PFSK-1 (cell line): ENCODE measurements around the gene BBIP1.

ENCODE experiments used
- FOXP2 ChIP-seq: optimal IDR thresholded peaks from 2 replicates; pipeline ENCODE3; 2011; ENCODE audit warnings: borderline replicate concordance, control low read depth, inconsistent platforms; ENCODE audit not compliant: insufficient read depth; ENCODE audit errors: extremely low read length, extremely low read depth
- POLR2AphosphoS5 ChIP-seq: IDR thresholded peaks from 2 replicates; pipeline ENCODE4 v1.6.1; 2012; ENCODE audit warnings: low read depth, mild to moderate bottlenecking, control low read depth, low read length, moderate library complexity
- SIN3A ChIP-seq: IDR thresholded peaks from 2 replicates; pipeline ENCODE4 v1.6.1; 2012; ENCODE audit warnings: mild to moderate bottlenecking, low read length, moderate library complexity, borderline replicate concordance; ENCODE audit not compliant: insufficient read depth
- TAF1 ChIP-seq: IDR thresholded peaks from 2 replicates; pipeline ENCODE4 v1.6.1; 2012; ENCODE audit warnings: low read length, control low read depth, borderline replicate concordance; ENCODE audit not compliant: insufficient read depth
- TF ChIP-seq, protein P1 (sequence below), 2 experiments: IDR thresholded peaks; 2 replicates each; pipeline versions ENCODE4 v1.6.1 to v1.8.0; 2011 to 2012; ENCODE audit warnings: low read depth in 2 of 2, low read length in 2 of 2, control low read depth in 1 of 2, inconsistent platforms in 1 of 2, mild to moderate bottlenecking in 1 of 2, moderate library complexity in 1 of 2; ENCODE audit not compliant: insufficient read depth in 1 of 2

The BBIP1 gene

DNA sequence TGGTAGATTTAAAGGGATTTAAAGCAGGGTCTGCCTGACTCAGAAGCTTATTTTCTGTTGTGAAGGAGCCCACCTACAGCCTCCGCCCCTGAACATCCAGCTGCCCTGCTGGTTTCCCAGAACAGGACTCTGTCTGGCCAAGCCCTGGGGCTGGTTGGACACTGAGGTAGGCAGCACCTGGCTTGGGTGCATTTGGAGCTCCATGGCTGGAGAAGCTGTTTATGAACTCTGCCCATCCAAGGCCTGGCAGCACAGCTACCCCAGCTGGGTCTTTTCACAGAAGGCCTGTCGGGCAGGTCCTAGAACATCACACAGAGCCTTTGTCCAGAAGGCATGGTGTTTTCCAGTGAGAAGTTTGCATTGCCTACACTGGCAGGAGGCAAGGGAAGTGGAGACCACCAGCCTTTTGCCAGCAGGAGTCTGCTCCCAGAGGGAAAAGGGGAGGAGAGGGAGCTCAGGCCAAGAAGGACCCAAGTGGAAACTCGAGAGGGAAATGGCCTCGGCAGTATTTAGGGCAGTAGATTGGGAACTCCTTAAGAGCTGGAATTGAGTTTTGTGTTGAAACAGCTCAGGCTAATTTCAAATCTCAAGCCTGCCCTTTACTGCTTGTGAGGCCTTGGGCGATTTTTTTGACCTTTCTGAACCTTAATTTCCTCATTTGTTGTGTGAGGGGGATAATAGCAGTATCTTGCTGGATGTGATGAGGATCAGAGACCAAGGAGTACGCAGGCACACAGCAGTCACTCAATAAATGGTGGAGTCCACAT, 59.6 kb downstream of the BBIP1 start:
- TF ChIP-seq, protein P1, sequence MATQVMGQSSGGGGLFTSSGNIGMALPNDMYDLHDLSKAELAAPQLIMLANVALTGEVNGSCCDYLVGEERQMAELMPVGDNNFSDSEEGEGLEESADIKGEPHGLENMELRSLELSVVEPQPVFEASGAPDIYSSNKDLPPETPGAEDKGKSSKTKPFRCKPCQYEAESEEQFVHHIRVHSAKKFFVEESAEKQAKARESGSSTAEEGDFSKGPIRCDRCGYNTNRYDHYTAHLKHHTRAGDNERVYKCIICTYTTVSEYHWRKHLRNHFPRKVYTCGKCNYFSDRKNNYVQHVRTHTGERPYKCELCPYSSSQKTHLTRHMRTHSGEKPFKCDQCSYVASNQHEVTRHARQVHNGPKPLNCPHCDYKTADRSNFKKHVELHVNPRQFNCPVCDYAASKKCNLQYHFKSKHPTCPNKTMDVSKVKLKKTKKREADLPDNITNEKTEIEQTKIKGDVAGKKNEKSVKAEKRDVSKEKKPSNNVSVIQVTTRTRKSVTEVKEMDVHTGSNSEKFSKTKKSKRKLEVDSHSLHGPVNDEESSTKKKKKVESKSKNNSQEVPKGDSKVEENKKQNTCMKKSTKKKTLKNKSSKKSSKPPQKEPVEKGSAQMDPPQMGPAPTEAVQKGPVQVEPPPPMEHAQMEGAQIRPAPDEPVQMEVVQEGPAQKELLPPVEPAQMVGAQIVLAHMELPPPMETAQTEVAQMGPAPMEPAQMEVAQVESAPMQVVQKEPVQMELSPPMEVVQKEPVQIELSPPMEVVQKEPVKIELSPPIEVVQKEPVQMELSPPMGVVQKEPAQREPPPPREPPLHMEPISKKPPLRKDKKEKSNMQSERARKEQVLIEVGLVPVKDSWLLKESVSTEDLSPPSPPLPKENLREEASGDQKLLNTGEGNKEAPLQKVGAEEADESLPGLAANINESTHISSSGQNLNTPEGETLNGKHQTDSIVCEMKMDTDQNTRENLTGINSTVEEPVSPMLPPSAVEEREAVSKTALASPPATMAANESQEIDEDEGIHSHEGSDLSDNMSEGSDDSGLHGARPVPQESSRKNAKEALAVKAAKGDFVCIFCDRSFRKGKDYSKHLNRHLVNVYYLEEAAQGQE (IDR thresholded peaks at IDR 0.05; ENCODE audit: insufficient read depth in 1 of 2, low read depth in 2 of 2, low read length in 2 of 2) = no peak
- TF ChIP-seq SIN3A (no peak), FOXP2 (no peak), POLR2AphosphoS5 (no peak), TAF1 (no peak)

DNA sequence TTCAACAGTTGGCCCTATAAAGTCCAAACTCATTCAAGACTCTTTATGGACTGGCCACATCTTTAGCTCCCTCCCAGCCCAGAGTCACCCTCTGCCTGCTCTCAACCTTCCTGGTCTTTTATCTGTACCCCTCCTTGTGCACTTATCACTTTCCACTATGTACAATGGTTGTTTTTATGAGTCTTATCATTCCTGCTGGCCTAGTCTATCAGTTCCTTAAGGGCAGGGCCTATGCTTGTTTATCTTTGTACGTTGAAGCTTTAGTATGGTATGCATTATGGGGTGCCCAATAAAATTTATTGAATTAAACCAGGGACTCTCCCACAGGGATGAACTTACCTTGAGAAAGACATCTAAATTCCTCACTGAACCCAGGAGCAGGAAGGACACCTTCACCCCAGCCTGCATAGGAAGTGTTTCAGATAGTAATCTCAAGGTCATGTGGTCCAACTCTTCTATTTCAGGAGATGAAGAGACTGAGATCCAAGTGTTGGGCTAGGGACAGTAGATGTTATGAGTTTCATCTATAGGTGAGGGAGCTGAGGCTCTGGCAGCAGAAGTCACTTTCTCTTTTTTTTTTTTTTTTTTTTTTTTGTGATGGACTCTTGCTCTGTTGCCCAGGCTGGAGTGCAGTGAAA, 60.6 kb downstream of the BBIP1 start:
- no peak for TF ChIP-seq FOXP2
- TF ChIP-seq SIN3A = no peak
- TF ChIP-seq TAF1 = no peak
- TF ChIP-seq, protein P1 (IDR thresholded peaks at IDR 0.05; ENCODE audit: insufficient read depth in 1 of 2, low read depth in 2 of 2, low read length in 2 of 2) = no peak
- no peak for TF ChIP-seq POLR2AphosphoS5

DNA sequence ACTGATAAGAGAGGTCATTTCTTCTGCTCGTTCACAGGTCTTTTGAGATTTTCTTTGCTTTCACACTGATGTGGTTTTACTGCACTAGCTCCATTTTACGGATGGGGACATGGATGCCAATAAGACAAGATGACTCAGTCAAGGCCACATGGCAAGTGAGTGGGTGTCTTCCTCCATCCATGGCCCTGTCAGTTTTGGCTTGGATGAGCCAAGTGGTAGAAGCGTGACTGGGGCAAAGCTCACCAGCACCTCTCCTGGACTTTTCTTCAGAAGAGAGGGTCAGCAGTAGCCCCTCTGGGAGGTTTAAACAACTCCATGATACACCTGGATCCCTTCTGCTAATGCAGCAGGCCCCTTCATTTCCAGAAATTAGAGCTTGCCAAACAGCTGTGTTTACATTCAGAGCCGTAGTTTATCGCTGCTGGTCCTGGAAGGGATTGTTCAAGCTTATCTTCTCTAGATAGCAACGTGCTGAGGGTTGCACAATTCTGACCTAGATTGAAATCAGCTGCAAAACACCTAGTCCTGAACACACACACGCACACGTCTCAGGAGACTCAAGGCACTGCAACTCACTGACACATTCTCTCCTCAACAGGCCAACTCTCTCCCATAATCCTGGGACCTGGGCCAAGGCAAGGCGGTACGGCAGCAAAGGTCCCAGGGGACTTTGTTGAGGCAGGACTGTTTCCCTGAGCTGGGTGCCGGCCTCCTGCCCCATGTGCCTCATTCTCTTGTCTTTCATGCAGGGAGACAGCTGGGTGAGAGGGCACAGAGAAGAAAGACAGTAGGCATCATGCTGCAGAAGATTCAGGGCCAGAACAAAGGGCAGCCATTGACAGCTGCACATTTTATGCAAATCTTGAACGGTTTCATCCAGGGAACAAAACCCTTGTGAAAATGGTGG, 61.5 kb downstream of the BBIP1 start:
- no peak for TF ChIP-seq FOXP2
- TF ChIP-seq TAF1 = no peak
- no peak for TF ChIP-seq POLR2AphosphoS5
- TF ChIP-seq, protein P1 (IDR thresholded peaks at IDR 0.05; ENCODE audit: insufficient read depth in 1 of 2, low read depth in 2 of 2, low read length in 2 of 2) = no peak
- no peak for TF ChIP-seq SIN3A

DNA sequence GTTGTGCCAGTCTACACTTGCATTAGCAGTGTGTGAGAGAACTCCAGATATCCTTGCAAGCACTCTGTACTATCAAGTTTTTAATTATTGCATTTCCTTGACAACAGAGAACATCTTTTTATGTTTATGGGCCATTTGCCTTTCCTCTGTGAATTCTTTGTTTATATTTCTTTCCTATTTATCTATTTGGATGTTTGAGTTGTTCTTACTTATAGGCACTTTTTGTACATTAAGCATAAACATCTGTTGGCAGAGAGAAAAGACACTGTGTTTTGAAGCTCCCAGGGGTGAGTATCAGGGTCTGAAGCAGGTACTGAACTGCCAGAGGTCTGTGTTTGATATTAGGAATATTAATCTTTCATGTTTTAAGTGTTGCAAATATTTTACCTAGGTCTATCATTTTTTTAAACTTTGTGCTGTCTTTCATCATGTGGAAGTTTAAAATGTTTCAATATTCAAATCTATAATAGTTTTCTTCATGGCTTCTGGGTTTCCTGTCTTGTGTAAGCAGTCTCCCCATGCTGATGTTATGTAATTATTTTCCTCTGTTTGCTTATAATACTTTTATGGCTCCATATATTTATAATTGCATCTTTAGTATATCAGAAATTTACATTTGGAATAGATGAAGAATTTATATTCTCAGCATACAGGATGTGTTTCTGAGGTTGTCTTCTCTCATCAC, 64.9 kb downstream of the BBIP1 start:
- no peak for TF ChIP-seq POLR2AphosphoS5
- TF ChIP-seq, protein P1 (IDR thresholded peaks at IDR 0.05; ENCODE audit: insufficient read depth in 1 of 2, low read depth in 2 of 2, low read length in 2 of 2) = no peak
